K562 (cell line): ENCODE data around the gene YAE1. TPM values are rescaled to one million over a fixed set of nuclear protein-coding genes. Genes with fewer than 3 reads are reported as not detected.

Source experiments
- ESRRA ChIP-seq: fragments of 450-650 bp; IDR thresholded peaks from 2 replicates; pipeline ENCODE4 v1.6.1; 2014; ENCODE audit warnings: low read depth, mild to moderate bottlenecking, moderate library complexity, borderline replicate concordance
- HDGF ChIP-seq: fragments of 450-650 bp; IDR thresholded peaks from 2 replicates; pipeline ENCODE4 v1.6.1; 2016
- JUND ChIP-seq, 2 experiments: IDR thresholded peaks; 2 replicates in 1 of 2; 3 replicates in 1 of 2; pipeline ENCODE4 v1.6.1; 2011; ENCODE audit warnings: borderline replicate concordance in 2 of 2, low read depth in 2 of 2, low read length in 2 of 2, improper control_type of control experiment in 1 of 2, missing biosample characterization in 1 of 2, missing genetic modification characterization in 1 of 2, missing genetic modification reagents in 1 of 2
- MAFK ChIP-seq: IDR thresholded peaks from 2 replicates; pipeline ENCODE4 v1.6.1; 2011; ENCODE audit warnings: low read length, improper control_type of control experiment
- MAZ ChIP-seq, 2 experiments: fragments of 450-650 bp in 1 of 2; sonication (generic) in 1 of 2; formaldehyde crosslinking; IDR thresholded peaks in 1 of 2; conservative IDR thresholded peaks in 1 of 2; 2 replicates each; pipeline versions ENCODE4 v1.4.0 to v1.5.0; 2020; ENCODE audit warnings: mild to moderate bottlenecking in 1 of 2, missing genetic modification reagents in 1 of 2
- NR4A1 ChIP-seq, 2 experiments: fragments of 250-450 bp in 1 of 2; fragments of 450-650 bp in 1 of 2; sonication (Bioruptor Pico) in 1 of 2; IDR thresholded peaks; 2 replicates each; pipeline versions ENCODE4 v1.4.0 to v1.6.1; 2016 to 2020; ENCODE audit warnings: mild to moderate bottlenecking in 2 of 2, missing compliant biosample characterization in 1 of 2, missing genetic modification characterization in 1 of 2, moderate library complexity in 1 of 2
- RAD51 ChIP-seq: fragments of 450-650 bp; IDR thresholded peaks from 2 replicates; pipeline ENCODE4 v1.7.1; 2016; ENCODE audit warnings: low read depth, mild to moderate bottlenecking, borderline replicate concordance
- STAG1 ChIP-seq: sonication (generic); formaldehyde crosslinking; IDR thresholded peaks from 2 replicates; pipeline ENCODE4 v1.5.0; 2020; ENCODE audit warnings: missing genetic modification reagents, borderline replicate concordance
- ZBTB43 ChIP-seq: sonication (generic); formaldehyde crosslinking; IDR thresholded peaks from 2 replicates; pipeline ENCODE4 v1.8.0; 2023; ENCODE audit warnings: mild to moderate bottlenecking, missing genetic modification reagents
- ZNF518B ChIP-seq: fragments of 250-450 bp; sonication (Bioruptor Pico); IDR thresholded peaks from 2 replicates; pipeline ENCODE4 v1.5.0; 2021; ENCODE audit warnings: mild to moderate bottlenecking, moderate library complexity
- polyA plus RNA-seq, 8 experiments: library from polyadenylated mRNA; depleted of rRNA in 4 of 8; stranded (reverse) in 5 of 8; unstranded in 3 of 8; fragments of >200 nt; fragmentation: Nextera tagmentation in 2 of 8; fragmentation: Illumina TruSeq in 1 of 8; extraction: Ambion mirVana in 2 of 8; extraction: Trizol in 1 of 8; gene quantifications; 2 replicates each; pipeline versions ENCODE4 v1.2.1 to v1.2.3, GENCODE V29; 2011 to 2014; ENCODE audit warnings: inconsistent platforms in 1 of 8, missing spikeins in 1 of 8
- total RNA-seq, 7 experiments: library from RNA; depleted of rRNA in 6 of 7; stranded (reverse); fragments of >200 nt in 6 of 7; fragmentation: Illumina TruSeq in 2 of 7; extraction: Trizol in 2 of 7; gene quantifications; 2 replicates each; pipeline versions ENCODE4 v1.2.1 to v1.2.3, GENCODE V29; 2011 to 2021; ENCODE audit warnings: low replicate concordance in 1 of 7
- TF ChIP-seq, protein P1 (sequence below), 2 experiments: fragments of 450-650 bp in 1 of 2; IDR thresholded peaks; 2 replicates each; pipeline ENCODE4 v1.6.1; 2011 to 2017; ENCODE audit warnings: low read depth in 2 of 2, antibody characterized with exemption in 1 of 2, borderline replicate concordance in 1 of 2, low read length in 1 of 2, mild to moderate bottlenecking in 1 of 2, mixed read lengths in 1 of 2; ENCODE audit not compliant: control insufficient read depth in 1 of 2
- TF ChIP-seq, protein P2 (sequence below): fragments of 250-450 bp; sonication (Bioruptor Pico); IDR thresholded peaks from 2 replicates; pipeline ENCODE4 v1.8.0; 2021; ENCODE audit warnings: moderate library complexity, mild to moderate bottlenecking, inconsistent platforms

The YAE1 gene
- total and polyA plus RNA-seq, 9 of the 15 experiments (the other 6 are each of a cell fraction or from before 2014, with no cell fraction given) = 15.2 to 63.4 (median 30.1) TPM

- TF ChIP-seq, protein P1, sequence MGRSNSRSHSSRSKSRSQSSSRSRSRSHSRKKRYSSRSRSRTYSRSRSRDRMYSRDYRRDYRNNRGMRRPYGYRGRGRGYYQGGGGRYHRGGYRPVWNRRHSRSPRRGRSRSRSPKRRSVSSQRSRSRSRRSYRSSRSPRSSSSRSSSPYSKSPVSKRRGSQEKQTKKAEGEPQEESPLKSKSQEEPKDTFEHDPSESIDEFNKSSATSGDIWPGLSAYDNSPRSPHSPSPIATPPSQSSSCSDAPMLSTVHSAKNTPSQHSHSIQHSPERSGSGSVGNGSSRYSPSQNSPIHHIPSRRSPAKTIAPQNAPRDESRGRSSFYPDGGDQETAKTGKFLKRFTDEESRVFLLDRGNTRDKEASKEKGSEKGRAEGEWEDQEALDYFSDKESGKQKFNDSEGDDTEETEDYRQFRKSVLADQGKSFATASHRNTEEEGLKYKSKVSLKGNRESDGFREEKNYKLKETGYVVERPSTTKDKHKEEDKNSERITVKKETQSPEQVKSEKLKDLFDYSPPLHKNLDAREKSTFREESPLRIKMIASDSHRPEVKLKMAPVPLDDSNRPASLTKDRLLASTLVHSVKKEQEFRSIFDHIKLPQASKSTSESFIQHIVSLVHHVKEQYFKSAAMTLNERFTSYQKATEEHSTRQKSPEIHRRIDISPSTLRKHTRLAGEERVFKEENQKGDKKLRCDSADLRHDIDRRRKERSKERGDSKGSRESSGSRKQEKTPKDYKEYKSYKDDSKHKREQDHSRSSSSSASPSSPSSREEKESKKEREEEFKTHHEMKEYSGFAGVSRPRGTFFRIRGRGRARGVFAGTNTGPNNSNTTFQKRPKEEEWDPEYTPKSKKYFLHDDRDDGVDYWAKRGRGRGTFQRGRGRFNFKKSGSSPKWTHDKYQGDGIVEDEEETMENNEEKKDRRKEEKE (IDR thresholded peaks at IDR 0.05; ENCODE audit: borderline replicate concordance in 1 of 2, control insufficient read depth in 1 of 2, low read depth in 2 of 2, low read length in 1 of 2) = no peak
- no peak for TF ChIP-seq ZBTB43
- TF ChIP-seq, protein P2, sequence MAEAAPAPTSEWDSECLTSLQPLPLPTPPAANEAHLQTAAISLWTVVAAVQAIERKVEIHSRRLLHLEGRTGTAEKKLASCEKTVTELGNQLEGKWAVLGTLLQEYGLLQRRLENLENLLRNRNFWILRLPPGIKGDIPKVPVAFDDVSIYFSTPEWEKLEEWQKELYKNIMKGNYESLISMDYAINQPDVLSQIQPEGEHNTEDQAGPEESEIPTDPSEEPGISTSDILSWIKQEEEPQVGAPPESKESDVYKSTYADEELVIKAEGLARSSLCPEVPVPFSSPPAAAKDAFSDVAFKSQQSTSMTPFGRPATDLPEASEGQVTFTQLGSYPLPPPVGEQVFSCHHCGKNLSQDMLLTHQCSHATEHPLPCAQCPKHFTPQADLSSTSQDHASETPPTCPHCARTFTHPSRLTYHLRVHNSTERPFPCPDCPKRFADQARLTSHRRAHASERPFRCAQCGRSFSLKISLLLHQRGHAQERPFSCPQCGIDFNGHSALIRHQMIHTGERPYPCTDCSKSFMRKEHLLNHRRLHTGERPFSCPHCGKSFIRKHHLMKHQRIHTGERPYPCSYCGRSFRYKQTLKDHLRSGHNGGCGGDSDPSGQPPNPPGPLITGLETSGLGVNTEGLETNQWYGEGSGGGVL = no peak
- TF ChIP-seq JUND (IDR thresholded peaks at IDR 0.05; ENCODE audit: borderline replicate concordance, low read depth, low read length) = no peak
- no peak for TF ChIP-seq JUND (tag; IDR thresholded peaks at IDR 0.05; ENCODE audit: borderline replicate concordance, low read depth, low read length)
- no peak for TF ChIP-seq STAG1
- TF ChIP-seq ESRRA = no peak
- no peak for TF ChIP-seq ZNF518B (CRISPR knock-in tag)
- TF ChIP-seq MAZ (CRISPR knock-in tag; conservative IDR thresholded peaks at IDR 0.05 in 1 of 2, IDR thresholded peaks at IDR 0.05 in 1 of 2) = no peak
- TF ChIP-seq NR4A1 (CRISPR knock-in tag; IDR thresholded peaks at IDR 0.05) = no peak
- TF ChIP-seq NR4A1 (tag; IDR thresholded peaks at IDR 0.05) = no peak
- no peak for TF ChIP-seq RAD51
- TF ChIP-seq HDGF = no peak
- no peak for TF ChIP-seq MAFK
These were observed 9.0 kb upstream of the YAE1 start (continued) for GRCh38 chr7:39557222-39557621.
